MM.1S (cell line): ENCODE data around the gene PLCB4.

Experiments used
- DNase-seq: peaks from one replicate; pipeline ENCODE4 v3.0.0-alpha.2; 2015
- H2AFZ ChIP-seq: fragments of 300-600 bp; sonication (generic); 2 replicates; pipeline ENCODE4 v1.6.0; 2016; ENCODE audit warnings: antibody characterized with exemption, low read length
- H3F3A ChIP-seq: fragments of 300-600 bp; sonication (generic); 2 replicates; pipeline ENCODE4 v1.6.1; 2016; ENCODE audit warnings: mild to moderate bottlenecking, antibody characterized with exemption, low read length, moderate library complexity, mixed read lengths; ENCODE audit not compliant: insufficient read depth
- H3K27ac ChIP-seq: fragments of 300-600 bp; sonication (generic); 2 replicates; pipeline ENCODE4 v1.5.1; 2016; ENCODE audit warnings: mild to moderate bottlenecking, low read length
- H3K27me3 ChIP-seq: fragments of 300-600 bp; sonication (generic); replicated peaks from 2 replicates; pipeline ENCODE4 v1.6.0; 2016; ENCODE audit warnings: low read length; ENCODE audit not compliant: insufficient read depth
- H3K36me3 ChIP-seq: fragments of 300-600 bp; sonication (generic); replicated peaks from 2 replicates; pipeline ENCODE4 v1.6.1; 2016; ENCODE audit warnings: mild to moderate bottlenecking, low read length, mixed read lengths; ENCODE audit not compliant: insufficient read depth
- H3K4me1 ChIP-seq: fragments of 300-600 bp; sonication (generic); 2 replicates; pipeline ENCODE4 v1.6.1; 2016; ENCODE audit warnings: low read length, mixed read lengths
- H3K4me2 ChIP-seq: fragments of 300-600 bp; sonication (generic); 2 replicates; pipeline ENCODE4 v1.6.0; 2016; ENCODE audit warnings: low read depth, low read length
- H3K4me3 ChIP-seq: fragments of 300-600 bp; sonication (generic); 2 replicates; pipeline ENCODE4 v1.5.1; 2016; ENCODE audit warnings: low read length, mixed read lengths
- H3K79me2 ChIP-seq: fragments of 300-600 bp; sonication (generic); 2 replicates; pipeline ENCODE4 v1.6.1; 2016; ENCODE audit warnings: mixed run types, low read length, mixed read lengths
- H3K9ac ChIP-seq: fragments of 300-600 bp; sonication (generic); 2 replicates; pipeline ENCODE4 v1.6.1; 2016; ENCODE audit warnings: low read length, mixed read lengths
- H3K9me2 ChIP-seq: fragments of 300-600 bp; sonication (generic); replicated peaks from 2 replicates; pipeline ENCODE4 v1.6.1; 2016; ENCODE audit warnings: mild to moderate bottlenecking, low read length, mixed read lengths; ENCODE audit not compliant: insufficient read depth
- H3K9me3 ChIP-seq: fragments of 300-600 bp; sonication (generic); replicated peaks from 2 replicates; pipeline ENCODE4 v1.6.1; 2016; ENCODE audit warnings: mild to moderate bottlenecking, low read length, mixed read lengths; ENCODE audit not compliant: insufficient read depth
- H4K20me1 ChIP-seq: fragments of 300-600 bp; sonication (generic); 2 replicates; pipeline ENCODE4 v1.6.1; 2016; ENCODE audit warnings: mild to moderate bottlenecking, low read length, moderate library complexity, mixed read lengths; ENCODE audit not compliant: insufficient read depth
- CTCF ChIP-seq: fragments of 300-600 bp; sonication (generic); IDR thresholded peaks from 2 replicates; pipeline ENCODE4 v1.5.1; 2016; ENCODE audit warnings: antibody characterized with exemption, low read length, mixed read lengths
- EZH2 ChIP-seq: fragments of 300-600 bp; sonication (generic); optimal IDR thresholded peaks from 2 replicates; pipeline ENCODE3; 2017; ENCODE audit warnings: low read depth, mild to moderate bottlenecking, antibody characterized with exemption, low read length, mixed read lengths
- EZH2phosphoT487 ChIP-seq: fragments of 300-600 bp; sonication (generic); IDR thresholded peaks from 2 replicates; pipeline ENCODE4 v1.6.1; 2018; ENCODE audit warnings: antibody characterized with exemption, low read length

The PLCB4 gene

GRCh38 chr20:9415426-9415825 lies 346.5 kb downstream of the PLCB4 start:
- H2AFZ ChIP-seq: no peak overlapping the region
- no peak overlapping the region for H3K27ac ChIP-seq
- H4K20me1 ChIP-seq: no peaks in the 10 kb centered on the region
- H3K4me1 ChIP-seq: peaks cover 39% of the 10 kb centered on the region
- no peaks in the 10 kb centered on the region for H3K79me2 ChIP-seq
- no peak for DNase-seq
- TF ChIP-seq EZH2phosphoT487: no peak
- no peak for TF ChIP-seq EZH2
- TF ChIP-seq CTCF: no peak
- H3K4me2 ChIP-seq: no peak overlapping the region
- no peaks in the 10 kb centered on the region for H3K27me3 ChIP-seq
- no peaks in the 10 kb centered on the region for H3K9me2 ChIP-seq
- H3K4me3 ChIP-seq: no peak overlapping the region
- H3K9me3 ChIP-seq: no peaks in the 10 kb centered on the region
- peaks cover 34% of the 10 kb centered on the region for H3F3A ChIP-seq
- H3K9ac ChIP-seq: no peak overlapping the region
- no peaks in the 10 kb centered on the region for H3K36me3 ChIP-seq

- TF ChIP-seq EZH2 (no peak), EZH2phosphoT487 (no peak), CTCF (no peak)
- Histone ChIP-seq H2AFZ (no peak overlapping the region), H3K4me1 (peaks cover 39% of the 10 kb centered on the region), H4K20me1 (no peaks in the 10 kb centered on the region), H3K4me3 (no peak overlapping the region), H3K4me2 (no peak overlapping the region), H3K27me3 (no peaks in the 10 kb centered on the region), H3F3A (peaks cover 33% of the 10 kb centered on the region), H3K9me3 (no peaks in the 10 kb centered on the region), H3K27ac (no peak overlapping the region), H3K79me2 (no peaks in the 10 kb centered on the region), H3K9me2 (no peaks in the 10 kb centered on the region), H3K9ac (no peak overlapping the region), H3K36me3 (no peaks in the 10 kb centered on the region)
- no peak for DNase-seq
Observed at GRCh38 chr20:9416421-9416820, 347.5 kb downstream of the PLCB4 start.

- no peak for DNase-seq
- no peak overlapping the region for H2AFZ ChIP-seq
- H3K27me3 ChIP-seq: no peaks in the 10 kb centered on the region
- H4K20me1 ChIP-seq: no peaks in the 10 kb centered on the region
- no peak overlapping the region for H3K27ac ChIP-seq
- TF ChIP-seq EZH2 (no peak), CTCF (no peak), EZH2phosphoT487 (no peak)
- H3K9me2 ChIP-seq: no peaks in the 10 kb centered on the region
- H3K9me3 ChIP-seq: no peaks in the 10 kb centered on the region
- H3K4me2 ChIP-seq: no peak overlapping the region
- peaks cover 35% of the 10 kb centered on the region for H3K4me1 ChIP-seq
- no peak overlapping the region for H3K4me3 ChIP-seq
- H3F3A ChIP-seq: peaks cover 20% of the 10 kb centered on the region
- H3K9ac ChIP-seq: no peak overlapping the region
- H3K36me3 ChIP-seq: no peaks in the 10 kb centered on the region
- no peaks in the 10 kb centered on the region for H3K79me2 ChIP-seq
Observed at GRCh38 chr20:9417665-9418064, 348.8 kb downstream of the PLCB4 start.
